GM15510 (cell line): ENCODE results near the gene GPALPP1.

Experiments used
- POLR2A ChIP-seq: IDR thresholded peaks from 3 replicates; pipeline ENCODE4 v1.6.1; 2011; ENCODE audit warnings: borderline replicate concordance; ENCODE audit not compliant: insufficient read length; ENCODE audit errors: extremely low read depth

GPALPP1 gene

GRCh38 chr13:44976196-44976595 lies 13.1 kb upstream of the GPALPP1 start:
- TF ChIP-seq POLR2A, result no peak

GRCh38 chr13:44976949-44977583 lies 12.3 kb upstream of the GPALPP1 start:
- TF ChIP-seq POLR2A, result no peak

- TF ChIP-seq POLR2A, result no peak
These were observed 11.0 kb upstream of the GPALPP1 start for GRCh38 chr13:44978328-44978727.

- no peak for TF ChIP-seq POLR2A
These were observed 603 bp downstream of the GPALPP1 start for GRCh38 chr13:44989941-44990340.

GRCh38 chr13:45003417-45003816 lies 14.1 kb downstream of the GPALPP1 start:
- no peak for TF ChIP-seq POLR2A

- TF ChIP-seq POLR2A, result no peak
These were observed 14.8 kb downstream of the GPALPP1 start for GRCh38 chr13:45004096-45004495.

GRCh38 chr13:45007225-45007624 lies 17.9 kb downstream of the GPALPP1 start:
- no peak for TF ChIP-seq POLR2A

GRCh38 chr13:45007823-45008222 lies 18.5 kb downstream of the GPALPP1 start:
- no peak for TF ChIP-seq POLR2A

GRCh38 chr13:45011198-45011597 lies 21.9 kb downstream of the GPALPP1 start:
- no peak for TF ChIP-seq POLR2A

- no peak for TF ChIP-seq POLR2A
These were observed 26.0 kb downstream of the GPALPP1 start for GRCh38 chr13:45015300-45015699.

GRCh38 chr13:45016792-45017425 lies 27.6 kb downstream of the GPALPP1 start:
- no peak for TF ChIP-seq POLR2A

- TF ChIP-seq POLR2A, result no peak
These were observed 31.9 kb downstream of the GPALPP1 start for GRCh38 chr13:45021250-45021649.

GRCh38 chr13:45024847-45025246 lies 35.5 kb downstream of the GPALPP1 start:
- no peak for TF ChIP-seq POLR2A

GRCh38 chr13:45034342-45034741 lies 45.0 kb downstream of the GPALPP1 start:
- no peak for TF ChIP-seq POLR2A

- TF ChIP-seq POLR2A, result no peak
These were observed 46.9 kb downstream of the GPALPP1 start for GRCh38 chr13:45036206-45036605.

GRCh38 chr13:45040173-45040572 lies 50.8 kb downstream of the GPALPP1 start:
- no peak for TF ChIP-seq POLR2A
